ENCODE data around the gene DAPK3. TPM values are rescaled to one million over a fixed set of nuclear protein-coding genes. Genes with fewer than 3 reads are reported as not detected.

Gene DAPK3
- total RNA-seq, 1 experiment from 2014 or later: 121 TPM

- peaks cover 0 to 4% of the 10 kb centered on the region in 2 experiments; a peak in 2 of 5 replicates for H3K9me3 Mint-ChIP-seq
- no peak overlapping the region for H3K9ac ChIP-seq (ENCODE audit: extremely low read depth, insufficient read length, low read length)
- no peak overlapping the region for H2BK20ac ChIP-seq (ENCODE audit: low read depth, low read length, poor library complexity, severe bottlenecking)
- H2BK5ac ChIP-seq (ENCODE audit: insufficient read length, low read length): no peak overlapping the region
- no peak overlapping the region for H2AK5ac ChIP-seq (ENCODE audit: insufficient read length, low read length)
- H2AFZ ChIP-seq (ENCODE audit: low read length): no peak overlapping the region
- H2BK120ac ChIP-seq (ENCODE audit: low read depth, low read length, poor library complexity, severe bottlenecking): no peak overlapping the region
- H3K79me1 ChIP-seq (ENCODE audit: insufficient read depth, low read depth, low read length, poor library complexity, severe bottlenecking): no peaks in the 10 kb centered on the region
- no peak overlapping the region for H3T11ph ChIP-seq (ENCODE audit: low read length)
- H3K56ac ChIP-seq (ENCODE audit: insufficient read length, low read depth, low read length): no peak overlapping the region
- no peaks in the 10 kb centered on the region for H3K9me3 ChIP-seq (ENCODE audit: control insufficient read depth, low read depth, low read length)
- no peak for TF ChIP-seq CTCF (conservative IDR thresholded peaks at IDR 0.05)
- H2BK12ac ChIP-seq (ENCODE audit: insufficient read length, low read depth, low read length): no peak overlapping the region
- DNase-seq: no peak
- no peak overlapping the region for H2BK15ac ChIP-seq (ENCODE audit: low read depth, low read length)
- H3K79me2 ChIP-seq (ENCODE audit: insufficient read depth, low read length): no peaks in the 10 kb centered on the region
- no peak overlapping the region for H3K4me3 Mint-ChIP-seq
- no peaks in the 10 kb centered on the region for H3K4me1 ChIP-seq (ENCODE audit: insufficient read depth, low read length)
- H4K20me1 ChIP-seq (ENCODE audit: control insufficient read depth, insufficient read depth, insufficient read length): no peaks in the 10 kb centered on the region
- no peak overlapping the region for H3K27ac ChIP-seq (ENCODE audit: insufficient read length, low read depth, low read length)
- H4K91ac ChIP-seq (ENCODE audit: insufficient read length, low read depth, low read length): no peak overlapping the region
- H4K5ac ChIP-seq (ENCODE audit: insufficient read length, low read depth, low read length): no peak overlapping the region
- H3K27ac Mint-ChIP-seq: no peak overlapping the region
- H3K27me3 ChIP-seq (ENCODE audit: insufficient read depth, low read length): no peaks in the 10 kb centered on the region
- H3K18ac ChIP-seq (ENCODE audit: insufficient read length, low read depth, low read length): no peak overlapping the region
- 0 out of 4 replicates have a peak, but pooled peaks cover 0 to 5% of the 10 kb centered on the region in 2 experiments for H3K4me1 Mint-ChIP-seq
- no peaks in the 10 kb centered on the region for H3K23me2 ChIP-seq (ENCODE audit: insufficient read length, low read depth, low read length, poor library complexity, severe bottlenecking)
- WGBS (ENCODE audit: extremely low coverage, insufficient read length, low lambda C conversion rate): no CpG with 5 or more reads among the region's 6 CpGs
- H3K4ac ChIP-seq (ENCODE audit: low read depth, low read length): no peak overlapping the region
- H3K27me3 Mint-ChIP-seq (ENCODE audit: low read depth): peaks cover 7% of the 10 kb centered on the region
- no peak overlapping the region for H3K4me2 ChIP-seq (ENCODE audit: insufficient read depth, insufficient read length, low read length)
- no peak overlapping the region for H4K8ac ChIP-seq (replicated peaks; ENCODE audit: insufficient read length, low read depth, low read length)
- H3K36me3 Mint-ChIP-seq (ENCODE audit: insufficient read depth in 1 of 3, low read depth in 3 of 3): peaks cover 0 to 4% (median 0%) of the 10 kb centered on the region in 3 experiments; a peak in 3 of 7 replicates
- H3K23ac ChIP-seq (ENCODE audit: insufficient read length, low read depth, low read length): no peak overlapping the region
- H3K14ac ChIP-seq (ENCODE audit: insufficient read depth, low read length): no peak overlapping the region
These were observed 24.7 kb upstream of the DAPK3 start for GRCh38 chr19:3995607-3996006.
